Uterus (tissue), 4 donors: ENCODE results near the gene USF2. TPM values are rescaled to one million over a fixed set of nuclear protein-coding genes. Genes with fewer than 3 reads are reported as not detected.
A peak's percentile ranks its signal among the peaks of the same experiment; 100 is the strongest.

Source experiments
- DNase-seq, 2 donors: peaks; one replicate each; pipeline ENCODE4 v3.0.0-alpha.2; 2019 to 2020
- H3K27ac ChIP-seq, 2 donors: fragments of 200-600 bp; sonication (generic); 1 replicate in 1 of 2; 2 replicates in 1 of 2; pipeline ENCODE4 v1.5.1; 2016 to 2018
- H3K27me3 ChIP-seq, 2 donors: fragments of 200-600 bp; sonication (generic); one replicate each; pipeline ENCODE4 v1.5.1; 2018 to 2019; ENCODE audit warnings: control low read depth in 1 of 2
- H3K36me3 ChIP-seq, 2 donors: fragments of 200-600 bp; sonication (generic); one replicate each; pipeline ENCODE4 v1.5.1; 2019; ENCODE audit warnings: control low read depth in 1 of 2
- H3K4me1 ChIP-seq, 2 donors: fragments of 200-600 bp; sonication (generic); one replicate each; pipeline ENCODE4 v1.5.1; 2018 to 2019; ENCODE audit warnings: control low read depth in 1 of 2
- H3K4me3 ChIP-seq, 2 donors: fragments of 200-600 bp; sonication (generic); 1 replicate in 1 of 2; 2 replicates in 1 of 2; pipeline ENCODE4 v1.5.1; 2018 to 2019; ENCODE audit warnings: mild to moderate bottlenecking in 1 of 2
- H3K9me3 ChIP-seq, 2 donors: fragments of 200-600 bp; sonication (generic); one replicate each; pipeline ENCODE4 v1.5.1; 2019; ENCODE audit warnings: control low read depth in 1 of 2
- POLR2A ChIP-seq, 2 donors: fragments of 450-650 bp; IDR thresholded peaks; one replicate each; pipeline ENCODE4 v1.6.1; 2016; ENCODE audit warnings: antibody characterized with exemption in 2 of 2, mild to moderate bottlenecking in 1 of 2, moderate library complexity in 1 of 2
- intact Hi-C: fragments of 100-400 bp; cut with DNase I; formaldehyde crosslinking; loops from one replicate; pipeline ENCODE4 v1.15.1; 2023; ENCODE audit warnings: low total_unique reads
- total RNA-seq, 4 donors: library from RNA; depleted of rRNA in 3 of 4; stranded (reverse); fragments of >200 nt in 3 of 4; gene quantifications; one replicate each; pipeline versions ENCODE4 v1.1.0 to v1.2.4, GENCODE V29; 2014 to 2023
- TF ChIP-seq, protein P1 (sequence below), 4 experiments: fragments of 200-600 bp in 2 of 4; fragments of 450-650 bp in 2 of 4; sonication (generic) in 2 of 4; IDR thresholded peaks; one replicate each; pipeline ENCODE4 v1.5.1; 2016 to 2019; ENCODE audit warnings: antibody characterized with exemption in 4 of 4, mild to moderate bottlenecking in 2 of 4, moderate library complexity in 1 of 4
- donor health status: DM: yes; HTN: yes; CAD: no.

The USF2 gene
- total RNA-seq, 4 donors from 2014 or later = 48.8 to 155 (median 87.5) TPM

DNA sequence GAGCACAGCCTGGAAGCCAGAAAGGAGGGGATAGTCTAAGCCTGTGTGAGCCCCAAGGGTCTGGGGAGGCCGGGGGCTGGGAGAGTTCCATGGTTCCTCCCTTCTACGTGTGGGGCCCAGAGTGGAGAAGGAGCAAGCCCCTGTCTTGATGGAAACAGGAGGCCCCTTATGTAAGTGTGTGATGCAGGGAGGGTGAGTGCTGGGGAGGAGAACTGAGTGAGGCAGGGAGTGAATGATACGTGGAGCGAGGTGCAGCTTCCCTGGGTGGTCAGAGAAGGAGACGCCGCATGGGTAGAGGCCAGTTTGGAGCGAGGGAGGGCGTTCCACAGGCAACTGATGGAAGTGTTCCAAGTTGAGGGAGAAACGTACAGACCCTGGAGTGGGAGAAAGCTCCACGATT is 39.2 kb downstream of the USF2 start:
- Histone ChIP-seq H3K27ac (no peak overlapping the region), H3K9me3 (no peaks in the 10 kb centered on the region), H3K4me3 (no peak overlapping the region), H3K4me1 (no peaks in the 10 kb centered on the region), H3K27me3 (no peaks in the 10 kb centered on the region), H3K36me3 (no peaks in the 10 kb centered on the region)
- intact Hi-C loops = no loop called here
- no peak for TF ChIP-seq POLR2A (IDR thresholded peaks at IDR 0.05)
- TF ChIP-seq, protein P1, sequence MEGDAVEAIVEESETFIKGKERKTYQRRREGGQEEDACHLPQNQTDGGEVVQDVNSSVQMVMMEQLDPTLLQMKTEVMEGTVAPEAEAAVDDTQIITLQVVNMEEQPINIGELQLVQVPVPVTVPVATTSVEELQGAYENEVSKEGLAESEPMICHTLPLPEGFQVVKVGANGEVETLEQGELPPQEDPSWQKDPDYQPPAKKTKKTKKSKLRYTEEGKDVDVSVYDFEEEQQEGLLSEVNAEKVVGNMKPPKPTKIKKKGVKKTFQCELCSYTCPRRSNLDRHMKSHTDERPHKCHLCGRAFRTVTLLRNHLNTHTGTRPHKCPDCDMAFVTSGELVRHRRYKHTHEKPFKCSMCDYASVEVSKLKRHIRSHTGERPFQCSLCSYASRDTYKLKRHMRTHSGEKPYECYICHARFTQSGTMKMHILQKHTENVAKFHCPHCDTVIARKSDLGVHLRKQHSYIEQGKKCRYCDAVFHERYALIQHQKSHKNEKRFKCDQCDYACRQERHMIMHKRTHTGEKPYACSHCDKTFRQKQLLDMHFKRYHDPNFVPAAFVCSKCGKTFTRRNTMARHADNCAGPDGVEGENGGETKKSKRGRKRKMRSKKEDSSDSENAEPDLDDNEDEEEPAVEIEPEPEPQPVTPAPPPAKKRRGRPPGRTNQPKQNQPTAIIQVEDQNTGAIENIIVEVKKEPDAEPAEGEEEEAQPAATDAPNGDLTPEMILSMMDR (IDR thresholded peaks at IDR 0.05) = no peak
- DNase-seq = no peak

DNA sequence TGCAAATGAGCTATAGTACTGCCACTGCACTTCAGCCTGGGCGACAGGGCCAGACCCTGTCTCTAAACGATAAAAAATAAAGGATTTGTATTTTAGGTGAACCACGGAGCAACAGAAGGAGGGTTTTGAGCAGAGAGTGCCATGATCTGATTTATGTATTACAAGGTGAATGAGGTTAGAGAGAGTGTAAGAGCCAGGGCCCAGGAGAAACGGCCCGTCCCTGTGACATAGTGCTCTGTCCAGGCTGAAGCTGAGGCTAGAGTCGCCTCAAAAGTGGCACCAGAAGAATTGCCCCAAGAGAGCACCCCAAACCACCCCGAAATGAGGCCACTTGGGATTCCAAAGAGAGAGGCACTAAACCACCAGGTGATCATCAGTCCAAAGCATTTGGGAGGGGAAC is 40.1 kb downstream of the USF2 start:
- Histone ChIP-seq H3K36me3 (no peaks in the 10 kb centered on the region), H3K27ac (peak overlapping the region in 1 of 2 donors; percentile 49), H3K9me3 (no peaks in the 10 kb centered on the region), H3K4me3 (no peak overlapping the region), H3K4me1 (no peaks in the 10 kb centered on the region), H3K27me3 (no peaks in the 10 kb centered on the region)
- DNase-seq = no peak
- intact Hi-C loops = no loop called here
- TF ChIP-seq, protein P1 (IDR thresholded peaks at IDR 0.05) = no peak
- no peak for TF ChIP-seq POLR2A (IDR thresholded peaks at IDR 0.05)

DNA sequence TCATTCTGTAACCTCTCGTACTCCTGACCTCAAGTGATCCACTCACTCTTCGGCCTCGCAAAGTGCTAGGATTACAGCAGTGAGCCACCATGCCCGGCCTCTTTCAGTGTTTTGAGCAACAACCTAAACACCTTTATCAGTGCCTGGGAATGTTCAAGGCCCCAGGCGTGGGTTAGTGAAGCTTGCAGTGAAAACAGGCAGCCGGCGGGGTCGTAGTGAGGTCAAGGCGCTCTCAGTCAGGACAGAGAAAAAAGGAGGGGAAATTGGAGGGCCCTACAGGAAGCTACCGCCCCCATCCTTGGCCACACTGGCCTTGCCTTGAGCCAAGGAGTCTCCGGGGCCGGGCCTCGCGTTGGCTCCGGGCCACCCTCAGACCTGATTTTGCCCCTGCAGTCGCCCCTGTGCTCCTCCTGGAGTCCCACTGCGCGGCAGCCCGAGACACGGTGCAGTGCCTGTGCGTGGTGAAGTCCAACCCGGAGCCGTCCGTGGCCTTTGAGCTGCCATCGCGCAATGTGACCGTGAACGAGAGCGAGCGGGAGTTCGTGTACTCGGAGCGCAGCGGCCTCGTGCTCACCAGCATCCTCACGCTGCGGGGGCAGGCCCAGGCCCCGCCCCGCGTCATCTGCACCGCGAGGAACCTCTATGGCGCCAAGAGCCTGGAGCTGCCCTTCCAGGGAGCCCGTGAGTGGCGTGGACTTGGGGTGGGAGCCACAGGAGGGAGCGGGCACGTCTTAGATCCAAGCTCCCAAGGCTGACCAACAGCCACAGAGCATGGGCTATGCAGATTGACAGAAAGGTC is 40.9 kb downstream of the USF2 start:
- Histone ChIP-seq H3K36me3 (no peaks in the 10 kb centered on the region), H3K4me1 (no peaks in the 10 kb centered on the region), H3K4me3 (peak overlapping the region in 1 of 2 donors; percentile 34), H3K27me3 (no peaks in the 10 kb centered on the region), H3K9me3 (no peaks in the 10 kb centered on the region), H3K27ac (peak overlapping the region in 1 of 2 donors; percentile 49)
- peak in 1 of 2 donors; percentile 29 for DNase-seq
- intact Hi-C loops = no loop called here
- TF ChIP-seq POLR2A (IDR thresholded peaks at IDR 0.05) = no peak

DNA sequence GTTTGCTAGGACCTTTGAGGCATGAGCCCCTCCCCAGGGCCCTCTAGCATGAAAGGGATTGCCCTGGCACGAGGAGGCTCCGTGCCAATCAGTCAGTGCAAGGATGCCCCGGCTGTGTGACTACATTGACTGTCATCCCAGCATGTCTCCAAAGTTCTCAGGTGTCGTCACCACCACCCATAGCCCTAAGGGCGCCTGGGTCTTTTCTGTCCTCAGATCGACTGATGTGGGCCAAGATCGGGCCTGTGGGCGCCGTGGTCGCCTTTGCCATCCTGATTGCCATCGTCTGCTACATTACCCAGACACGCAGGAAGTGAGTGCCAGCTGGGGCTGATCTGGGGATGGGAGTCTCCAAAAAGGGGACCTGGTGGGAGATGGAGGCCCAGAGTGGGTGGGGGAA is 41.6 kb downstream of the USF2 start:
- Histone ChIP-seq H3K4me1 (no peaks in the 10 kb centered on the region), H3K27ac (no peak overlapping the region), H3K36me3 (no peaks in the 10 kb centered on the region), H3K9me3 (no peaks in the 10 kb centered on the region), H3K4me3 (peak overlapping the region in 1 of 2 donors; percentile 34), H3K27me3 (no peaks in the 10 kb centered on the region)
- no peak for DNase-seq
- TF ChIP-seq, protein P1 (IDR thresholded peaks at IDR 0.05) = no peak
- TF ChIP-seq POLR2A (IDR thresholded peaks at IDR 0.05) = no peak
- intact Hi-C loops = no loop called here

DNA sequence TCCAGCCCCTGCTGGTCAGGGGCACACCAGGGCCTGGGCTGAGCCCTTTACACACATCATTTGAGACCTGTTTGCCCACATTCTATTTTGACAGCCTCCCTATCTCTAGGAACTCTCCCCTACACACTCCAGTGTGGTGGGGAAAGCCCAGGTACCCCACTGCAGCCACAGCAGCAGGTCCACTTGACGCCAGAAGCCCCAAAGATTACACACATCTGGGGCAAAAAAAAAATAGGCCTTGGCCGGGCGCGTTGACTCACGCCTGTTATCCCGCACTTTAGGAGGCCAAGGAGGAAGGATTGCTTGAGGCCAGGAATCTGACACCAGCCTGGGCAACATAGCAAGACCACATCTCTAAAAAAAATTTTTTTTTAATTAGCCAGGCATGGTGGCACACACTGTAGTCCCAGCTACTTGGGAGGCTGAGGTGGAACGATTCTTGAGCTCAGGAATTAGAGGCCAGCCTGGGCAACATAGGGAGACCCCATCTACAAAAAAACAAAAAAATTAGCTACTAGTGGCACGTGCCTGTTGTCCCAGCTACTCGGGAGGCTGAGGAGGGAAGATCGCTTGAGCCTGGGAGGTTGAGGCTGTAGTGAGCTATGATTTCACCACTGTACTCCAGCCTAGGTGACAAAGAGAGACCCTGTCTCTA is 42.2 kb downstream of the USF2 start:
- no peak for DNase-seq
- H3K4me1 ChIP-seq = no peaks in the 10 kb centered on the region
- peak overlapping the region in 1 of 2 donors; percentile 34 for H3K4me3 ChIP-seq
- H3K27me3 ChIP-seq = no peaks in the 10 kb centered on the region
- no peaks in the 10 kb centered on the region for H3K9me3 ChIP-seq
- H3K27ac ChIP-seq = no peak overlapping the region
- no peak for TF ChIP-seq POLR2A (IDR thresholded peaks at IDR 0.05)
- intact Hi-C loops = no loop called here
- H3K36me3 ChIP-seq = no peaks in the 10 kb centered on the region
